HG03135 (cell line): ENCODE data around the gene IL4I1.
A peak's percentile ranks its signal among the peaks of the same experiment; 100 is the strongest.

Source experiments
- ATAC-seq: cut with Tn5 transposase; IDR thresholded peaks from one replicate; pipeline ENCODE4 v1.9.1; 2021; ENCODE audit warnings: mild to moderate bottlenecking, moderate library complexity; ENCODE audit not compliant: unreplicated experiment

The IL4I1 gene

DNA sequence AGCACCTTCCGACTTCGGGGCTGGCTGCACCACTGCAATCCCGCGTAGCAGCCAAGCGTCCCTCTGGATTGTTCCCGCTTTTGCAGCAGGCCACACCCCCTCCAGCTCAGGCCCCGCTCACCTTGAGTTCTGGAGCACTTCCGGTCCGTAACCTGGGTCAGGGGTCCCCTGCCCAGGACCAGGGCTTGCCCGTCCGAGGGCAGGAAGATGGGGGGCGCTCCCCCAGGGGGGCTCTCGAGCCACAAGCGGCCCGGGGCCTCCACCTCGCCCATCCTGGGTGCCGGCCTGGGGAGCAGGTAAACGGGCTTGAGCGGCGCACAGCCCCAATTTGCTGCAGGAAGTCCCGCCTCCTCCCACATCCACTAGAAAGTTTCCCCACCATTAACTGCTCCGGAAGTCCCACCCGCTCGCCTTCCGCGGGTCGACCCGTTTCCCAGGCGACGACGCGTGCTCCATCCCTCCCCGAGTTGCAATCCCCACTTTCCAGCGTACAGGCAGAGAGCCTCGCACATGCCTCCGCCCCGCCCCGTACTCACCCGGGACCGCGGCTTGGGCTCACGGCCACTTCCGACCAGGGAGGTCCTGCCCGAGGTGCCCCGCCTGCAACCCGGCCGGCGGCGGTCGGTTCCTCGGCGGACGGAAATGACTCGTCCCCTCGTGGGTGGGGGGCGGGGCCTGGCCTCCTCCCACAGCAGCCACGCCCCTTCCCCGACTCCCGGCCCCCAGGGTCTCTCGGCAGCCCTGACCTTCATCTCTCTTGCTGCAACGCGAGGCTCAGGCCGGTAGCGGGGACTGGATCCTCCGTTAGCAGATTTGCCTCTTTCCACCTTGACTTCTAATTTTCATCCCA is 29.5 kb downstream of the IL4I1 start, which contains the start of gene PNKP:
Gene PNKP, minus strand, starts transcription at position 644 of the 850 bp plus-strand sequence. Its CDS starts 372 bp downstream, at position 272.
- ATAC-seq = peak; percentile 39

DNA sequence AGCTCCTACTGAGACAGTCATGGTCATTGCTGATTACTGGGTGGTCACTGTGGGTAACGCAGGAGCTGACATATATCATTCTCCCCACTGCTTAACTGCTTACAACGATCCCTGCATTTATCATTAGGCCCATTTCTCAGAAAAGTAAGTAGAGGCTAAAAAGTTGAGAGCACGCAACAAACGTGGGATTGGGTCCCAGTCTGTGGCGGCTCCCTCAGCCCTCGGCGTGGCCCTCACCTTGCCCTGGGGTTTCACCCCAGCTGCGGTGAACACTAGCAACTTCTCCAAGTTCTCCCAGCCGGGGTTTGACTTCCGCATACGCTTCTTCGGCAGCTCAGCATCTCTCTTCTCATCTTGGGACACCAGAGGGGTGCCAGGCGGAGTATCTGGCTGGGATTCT is 31.8 kb downstream of the IL4I1 start:
- ATAC-seq = no peak

DNA sequence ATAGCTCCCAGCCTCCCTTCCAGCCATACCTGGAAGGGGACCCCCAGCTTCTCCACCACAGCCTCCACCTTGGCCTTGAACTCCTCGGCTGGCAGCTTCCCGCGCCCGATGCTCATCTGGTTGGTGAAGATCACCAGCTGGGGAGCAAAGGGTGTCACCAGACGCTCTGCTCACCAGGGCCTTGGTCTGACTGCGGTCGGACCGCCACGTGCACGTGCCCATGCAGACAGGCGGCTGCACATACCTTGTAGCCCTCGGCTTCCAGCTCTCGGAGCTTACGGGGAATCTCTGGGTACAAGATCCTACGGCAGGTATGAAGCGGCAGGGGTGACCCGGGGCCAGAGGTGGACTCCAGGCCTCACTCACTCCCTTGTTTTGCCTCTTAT is 32.8 kb downstream of the IL4I1 start:
- ATAC-seq = no peak

DNA sequence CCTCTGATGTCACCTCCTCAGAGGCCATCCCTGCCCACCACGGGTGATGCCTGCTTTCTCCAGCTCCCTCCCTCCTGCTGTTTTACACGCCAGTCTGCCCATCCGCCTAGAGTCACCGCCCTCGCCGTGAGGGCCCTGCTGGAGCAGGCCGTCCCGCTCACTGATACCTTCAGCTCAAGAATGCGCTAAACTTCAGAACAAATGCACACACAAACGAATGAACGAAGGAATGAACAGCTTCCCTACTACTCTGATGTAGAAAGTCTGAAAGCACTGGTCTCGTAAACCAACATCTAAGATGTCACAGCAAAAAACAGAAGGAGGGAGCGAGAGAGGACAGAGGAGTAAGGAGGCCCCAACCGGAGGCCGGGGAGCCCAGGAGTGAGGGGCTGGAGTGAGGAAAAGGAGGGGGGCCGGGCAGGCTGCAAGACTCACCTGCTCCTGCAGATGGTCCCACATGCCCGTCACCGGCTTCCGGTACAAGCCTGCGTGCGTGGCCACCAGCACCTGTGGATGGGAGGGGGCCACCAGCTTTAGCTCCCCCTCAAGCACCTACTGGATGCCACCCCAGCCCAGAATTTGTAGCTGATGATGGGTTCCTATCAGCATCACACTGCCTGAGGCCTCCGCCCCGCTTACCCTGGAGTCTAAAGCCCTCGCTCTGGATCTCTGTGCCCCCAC is 33.3 kb downstream of the IL4I1 start:
- ATAC-seq = no peak

DNA sequence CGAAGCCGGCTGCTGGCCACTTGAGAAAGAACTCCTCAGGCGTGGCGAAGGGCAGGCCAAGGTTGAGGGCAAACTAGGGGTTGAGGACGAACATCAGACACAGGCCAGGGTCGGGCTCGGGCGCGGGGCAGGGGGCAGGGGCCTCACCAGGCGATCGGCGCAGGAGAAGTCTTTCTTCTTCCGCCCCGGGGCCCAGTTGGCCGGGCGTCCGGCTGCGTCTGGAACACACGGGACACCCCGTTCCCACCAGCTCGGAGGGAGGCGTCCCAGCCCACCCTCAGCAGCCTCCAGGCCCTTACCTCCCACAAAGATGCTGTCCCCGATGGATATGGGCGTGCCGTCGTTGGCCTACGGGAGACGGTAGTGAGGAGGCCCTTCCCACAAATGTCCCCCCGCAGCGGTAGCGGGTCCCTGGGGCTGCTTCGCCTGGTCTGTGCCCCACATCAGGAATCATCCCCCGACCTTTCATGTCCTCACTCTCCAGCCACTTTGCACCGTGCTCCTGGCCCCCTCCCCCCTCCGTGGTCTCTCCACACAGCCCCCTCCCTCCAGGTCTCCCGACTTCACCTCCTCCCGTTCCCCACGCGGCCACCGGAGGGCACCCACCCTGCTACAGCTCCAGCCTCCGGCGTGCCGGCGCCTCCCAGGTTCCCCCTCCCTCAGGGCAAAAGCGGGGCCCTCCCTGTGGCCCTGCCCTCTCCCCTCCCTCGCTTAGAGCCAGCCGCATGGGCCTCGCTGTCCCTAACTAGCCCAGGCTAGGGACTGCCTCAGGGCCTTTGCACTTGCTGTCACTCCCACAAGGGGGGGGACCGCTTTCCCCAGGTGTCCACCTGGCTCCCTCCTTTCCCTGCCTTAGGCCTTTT is 34.1 kb downstream of the IL4I1 start:
- ATAC-seq = no peak

DNA sequence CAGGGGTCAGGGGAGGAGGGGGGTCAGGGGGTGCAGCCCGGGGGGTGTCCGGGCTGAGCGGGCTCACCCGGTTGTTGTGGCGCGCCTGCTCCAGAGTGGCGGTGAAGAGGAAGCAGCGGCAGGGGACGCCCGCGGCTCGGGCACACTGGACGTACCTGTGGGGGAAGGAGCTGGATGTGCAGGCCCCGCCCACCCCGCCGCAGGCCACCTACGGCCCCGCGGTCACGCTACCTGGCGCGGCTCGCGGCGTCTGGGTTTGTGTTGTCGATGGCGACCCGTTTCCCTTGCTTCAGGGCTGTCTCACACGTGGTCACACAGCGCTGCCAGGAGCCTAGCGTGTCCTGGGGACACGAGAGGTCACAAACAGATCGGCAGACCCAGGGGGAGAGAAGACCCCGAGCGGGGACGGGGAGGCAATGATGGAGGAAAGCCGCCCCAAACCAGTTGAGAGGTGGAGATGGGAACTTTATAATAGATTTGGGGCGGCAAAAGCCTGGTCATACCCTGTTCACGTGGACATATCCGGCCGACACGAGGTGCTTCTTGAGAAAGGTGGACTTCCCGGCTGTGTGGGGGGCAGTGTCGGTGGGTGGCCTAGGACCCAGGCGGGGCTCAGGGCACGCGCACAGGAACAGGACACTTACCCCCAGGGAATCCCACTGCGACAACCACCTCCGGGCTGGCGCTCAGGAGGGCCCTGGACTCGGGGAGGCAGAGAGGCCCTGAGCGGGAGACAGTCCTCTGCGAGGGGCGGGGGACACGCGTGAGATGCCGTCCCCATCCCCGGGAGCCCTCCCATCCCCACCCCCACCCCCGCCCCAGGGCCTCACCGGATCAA is 34.9 kb downstream of the IL4I1 start:
- no peak for ATAC-seq

DNA sequence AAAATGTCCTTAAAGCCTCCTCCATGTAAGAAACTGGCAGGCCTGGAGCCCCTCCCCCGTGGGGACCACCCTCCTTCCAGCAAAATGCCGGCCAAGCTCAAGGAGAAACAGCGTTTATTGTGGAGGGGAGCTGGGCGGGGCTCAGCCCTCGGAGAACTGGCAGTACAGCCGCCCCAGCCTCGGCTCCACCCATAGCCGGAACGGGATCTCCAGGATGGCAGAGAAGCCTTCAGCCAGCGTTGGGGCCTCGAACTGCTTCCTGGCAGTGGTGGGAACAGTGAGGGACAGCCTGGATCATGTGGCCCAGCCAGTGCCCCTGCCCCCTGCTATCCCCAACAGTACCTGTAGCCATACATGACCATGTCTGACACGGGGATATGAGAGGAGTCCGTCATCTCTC is 35.6 kb downstream of the IL4I1 start:
- no peak for ATAC-seq

DNA sequence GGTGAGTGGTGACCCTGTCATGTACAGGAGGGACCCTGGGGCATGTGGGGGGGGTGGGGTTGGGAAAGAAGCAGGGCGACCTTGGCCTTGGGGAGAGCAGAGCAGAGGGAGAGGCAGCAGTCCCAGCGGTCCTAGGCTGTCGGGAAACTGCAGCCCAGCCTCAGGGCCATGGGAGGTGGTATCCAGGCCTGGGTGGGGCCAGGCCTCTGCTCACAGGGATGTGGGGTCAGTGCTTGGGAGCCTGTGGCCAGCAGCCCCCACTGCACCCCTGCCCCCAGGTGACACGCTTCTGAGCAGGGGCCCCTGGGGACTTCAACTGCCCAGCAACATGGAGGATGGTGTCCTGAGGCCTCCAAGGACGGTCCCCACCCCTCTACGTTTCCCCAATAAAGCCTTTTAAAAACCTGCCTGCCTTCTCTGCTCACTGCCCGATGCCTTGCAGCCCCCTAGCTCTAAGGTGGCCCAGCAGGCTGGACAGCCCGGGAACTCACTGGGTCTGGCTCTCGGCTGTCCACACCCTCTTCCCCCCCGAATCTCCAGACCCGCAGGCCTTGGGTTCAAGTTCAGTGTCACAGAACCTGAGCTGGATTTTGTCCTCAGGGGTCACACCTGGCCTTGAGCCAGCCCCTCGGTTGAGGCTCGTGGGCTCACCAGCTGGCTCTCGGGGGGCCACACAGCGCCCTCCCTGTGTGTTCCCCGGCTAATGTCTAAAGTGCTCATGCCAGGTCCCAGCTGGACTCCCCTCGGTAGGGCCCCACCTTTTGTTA is 36.2 kb downstream of the IL4I1 start:
- ATAC-seq = no peak

DNA sequence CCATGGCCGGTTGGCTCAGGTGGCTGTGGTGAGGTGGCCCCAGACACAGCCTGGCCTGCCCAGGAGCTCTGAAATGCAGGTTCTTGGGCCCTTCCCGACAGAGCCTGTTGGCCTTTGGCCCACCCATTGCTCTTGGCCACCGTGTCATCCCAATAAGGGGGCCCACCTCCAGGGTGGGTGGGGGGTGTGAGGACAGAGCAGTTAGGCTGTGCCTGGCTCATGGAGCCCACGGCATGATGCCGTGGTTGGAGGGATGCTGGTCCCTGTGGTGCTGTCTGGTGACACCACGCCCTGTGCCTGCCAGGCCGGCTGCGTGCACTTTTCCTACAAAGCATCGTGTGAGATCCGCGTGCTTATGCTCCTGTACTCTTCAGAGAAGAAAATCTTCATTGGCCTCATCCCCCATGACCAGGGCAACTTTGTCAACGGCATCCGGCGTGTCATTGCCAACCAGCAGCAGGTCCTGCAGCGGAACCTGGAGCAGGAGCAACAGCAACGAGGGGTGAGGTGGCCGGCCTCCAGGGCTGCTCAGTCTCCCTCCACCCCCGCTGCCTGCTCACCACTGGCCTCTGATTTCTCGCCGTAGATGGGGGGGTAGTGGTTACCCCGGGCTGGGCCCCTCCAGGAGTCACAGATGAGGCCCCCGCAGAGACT is 36.9 kb downstream of the IL4I1 start:
- ATAC-seq = no peak

DNA sequence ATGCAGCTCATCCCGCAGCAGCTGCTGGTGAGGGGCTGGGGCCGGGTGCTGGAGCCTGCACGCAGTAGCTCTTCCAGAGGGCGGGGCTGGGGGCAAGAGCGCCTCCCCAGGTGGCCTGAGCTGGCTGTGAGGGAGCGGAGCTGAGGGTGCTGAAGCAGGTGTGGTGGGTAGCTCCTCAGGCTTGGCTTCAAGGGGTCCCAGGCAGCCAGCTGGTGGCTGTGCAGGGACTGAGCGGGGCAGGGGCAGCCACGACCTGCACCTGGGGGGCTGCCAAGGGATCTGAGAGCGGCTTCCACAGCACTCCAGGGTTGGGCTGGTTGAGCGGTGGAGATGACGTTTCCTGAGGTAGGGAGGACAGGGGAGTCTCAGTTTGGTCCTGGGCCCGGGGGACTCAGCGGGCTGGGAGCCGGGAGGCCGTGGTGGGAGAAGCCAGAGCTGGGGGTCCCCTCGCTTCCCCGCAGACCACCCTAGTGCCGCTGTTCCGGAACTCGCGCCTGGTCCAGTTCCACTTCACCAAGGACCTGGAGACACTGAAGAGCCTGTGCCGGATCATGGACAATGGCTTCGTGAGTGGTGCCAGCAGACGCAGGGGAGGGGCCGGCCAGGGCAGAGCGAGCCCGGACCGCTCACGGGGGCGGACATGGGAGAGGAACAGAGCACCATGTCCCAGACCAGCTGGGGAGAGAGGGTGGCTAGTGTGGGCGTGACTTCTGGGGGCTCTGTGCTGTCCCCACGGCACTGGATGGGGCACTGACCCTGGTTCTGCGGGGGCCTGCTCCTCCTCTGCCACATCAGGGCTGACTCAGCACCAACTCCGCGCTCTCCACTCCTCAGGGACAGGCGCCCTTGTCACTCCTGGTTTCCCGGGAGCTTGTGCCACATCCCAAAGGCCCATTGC is 38.4 kb downstream of the IL4I1 start:
- no peak for ATAC-seq

DNA sequence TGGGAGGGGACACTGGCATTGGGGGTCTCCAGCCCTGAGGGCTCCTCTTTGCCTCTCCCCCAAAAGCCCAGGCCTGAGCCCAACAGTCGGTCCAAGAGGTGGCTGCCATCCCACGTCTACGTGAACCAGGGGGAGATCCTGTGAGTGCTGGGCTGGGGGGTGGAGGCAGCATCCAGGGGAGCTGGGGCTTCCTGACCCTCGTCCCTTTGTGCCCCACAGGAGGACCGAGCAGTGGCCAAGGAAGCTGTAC is 38.9 kb downstream of the IL4I1 start:
- no peak for ATAC-seq

DNA sequence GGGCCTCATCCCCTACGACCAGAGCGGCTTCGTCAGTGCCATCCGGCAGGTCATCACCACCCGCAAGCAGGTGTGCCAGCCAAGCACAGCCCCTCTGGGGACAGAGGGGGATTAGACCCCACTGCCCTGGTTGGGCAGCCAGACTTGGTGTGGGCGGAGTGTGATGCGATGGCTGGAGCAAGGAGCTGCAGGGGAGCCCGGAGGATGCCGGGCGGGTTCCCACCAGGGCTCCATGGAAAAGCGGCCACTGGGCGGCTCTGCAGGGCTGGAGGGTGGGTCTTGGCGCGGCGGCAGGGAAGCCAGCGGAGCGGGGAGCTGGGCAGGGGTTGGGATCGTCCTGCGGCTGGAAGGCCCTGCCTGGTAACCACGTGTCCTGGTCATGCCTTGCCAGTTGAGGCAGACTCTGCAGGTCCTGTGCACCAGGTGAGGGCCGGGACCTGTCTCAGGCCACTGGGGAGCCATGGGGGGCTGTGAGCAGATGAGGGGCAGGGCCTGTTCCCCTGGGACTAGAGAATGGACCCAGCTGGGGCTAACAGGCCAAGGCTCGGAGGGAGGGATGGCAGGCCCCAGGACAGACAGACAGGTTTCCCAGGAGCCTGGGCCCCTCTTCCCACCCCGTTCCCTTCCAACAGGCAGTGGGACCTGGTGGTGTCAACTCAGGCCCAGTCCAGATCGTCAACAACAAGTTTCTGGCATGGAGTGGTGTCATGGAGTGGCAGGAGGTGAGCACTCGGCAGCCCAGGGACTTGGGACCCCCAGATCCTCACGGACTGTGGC is 39.4 kb downstream of the IL4I1 start:
- ATAC-seq = no peak

DNA sequence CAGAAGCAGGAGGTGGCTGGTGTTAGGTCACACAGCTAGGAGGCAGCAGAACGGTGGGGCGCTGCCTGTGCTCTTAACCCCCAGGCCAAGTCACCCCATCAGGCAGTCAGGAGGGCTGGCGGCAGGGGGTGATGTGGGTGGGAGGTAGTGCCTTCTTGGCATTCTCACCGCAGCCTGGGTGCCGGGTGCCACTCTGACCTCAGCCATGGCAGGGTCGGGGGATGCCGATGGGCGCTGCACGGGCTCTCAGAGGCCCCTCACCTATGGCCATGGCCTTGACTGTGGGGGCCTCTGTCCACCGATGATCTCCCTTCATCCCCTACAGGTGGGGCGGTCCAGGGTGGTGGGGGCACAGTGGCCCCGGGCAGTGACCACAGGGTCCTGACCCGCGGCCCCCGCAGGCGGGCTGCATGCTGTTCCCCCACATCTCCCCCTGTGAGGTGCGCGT is 40.1 kb downstream of the IL4I1 start:
- no peak for ATAC-seq

DNA sequence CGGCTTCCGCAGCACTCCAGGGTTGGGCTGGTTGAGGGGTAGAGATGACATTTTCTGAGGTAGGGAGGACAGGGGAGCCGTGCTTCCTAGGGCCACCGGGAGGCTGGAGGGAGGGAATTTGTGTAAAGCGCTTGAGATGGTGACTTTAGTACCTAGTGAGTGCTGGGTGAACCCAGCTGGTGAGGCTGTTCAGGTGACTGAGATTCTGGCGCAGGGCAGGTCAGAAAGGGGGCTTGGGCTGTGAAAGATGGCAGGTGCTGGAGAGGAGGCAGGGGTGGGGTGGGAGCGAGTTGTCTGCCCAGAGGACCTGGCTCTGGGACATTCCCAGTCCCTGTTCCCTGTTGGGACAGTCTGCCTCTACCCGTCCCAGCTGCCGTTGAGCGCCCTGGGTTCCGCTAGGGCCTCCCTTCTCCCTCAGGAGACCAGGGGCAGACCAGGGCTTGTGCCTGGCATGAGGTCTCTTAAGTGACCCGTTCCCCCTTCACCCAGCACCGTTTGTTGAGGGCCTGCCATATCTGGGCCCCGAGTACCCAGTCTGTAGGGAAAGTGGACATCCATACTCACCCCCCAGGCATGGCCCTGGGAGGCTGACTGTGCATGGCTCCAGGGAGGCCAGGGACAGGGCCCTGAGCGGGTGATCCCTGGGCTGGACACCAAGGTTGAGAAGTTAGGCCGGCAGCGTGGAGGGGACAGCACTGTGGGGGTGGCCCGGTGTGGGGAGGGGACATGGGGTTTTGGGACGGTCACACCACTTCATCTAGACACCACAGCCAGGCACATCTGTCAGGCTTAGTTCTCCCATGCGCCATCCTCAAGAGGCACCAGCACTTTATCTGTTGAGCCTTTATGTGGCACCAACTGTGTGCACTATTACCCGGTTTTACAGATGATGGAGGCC is 40.8 kb downstream of the IL4I1 start:
- no peak for ATAC-seq

DNA sequence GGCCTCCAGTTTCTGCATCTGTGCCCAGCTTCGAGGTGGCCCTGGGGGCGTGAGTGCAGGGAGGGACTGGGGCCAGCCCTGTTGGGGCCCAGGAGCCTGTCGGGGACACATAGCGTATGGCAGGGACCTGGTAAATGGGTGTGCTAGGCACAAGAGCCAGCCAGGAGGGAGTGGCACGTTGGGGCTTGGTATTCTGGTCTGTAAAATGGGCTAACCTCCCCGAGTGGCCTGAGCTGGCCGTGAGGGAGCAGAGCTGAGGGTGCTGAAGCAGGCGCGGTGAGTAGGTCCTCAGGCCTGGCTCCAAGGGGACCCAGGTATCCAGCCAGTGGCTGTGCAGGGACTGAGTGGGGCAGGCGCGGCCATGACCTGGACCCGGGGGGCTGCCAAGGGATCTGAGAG is 41.4 kb downstream of the IL4I1 start:
- ATAC-seq = no peak

DNA sequence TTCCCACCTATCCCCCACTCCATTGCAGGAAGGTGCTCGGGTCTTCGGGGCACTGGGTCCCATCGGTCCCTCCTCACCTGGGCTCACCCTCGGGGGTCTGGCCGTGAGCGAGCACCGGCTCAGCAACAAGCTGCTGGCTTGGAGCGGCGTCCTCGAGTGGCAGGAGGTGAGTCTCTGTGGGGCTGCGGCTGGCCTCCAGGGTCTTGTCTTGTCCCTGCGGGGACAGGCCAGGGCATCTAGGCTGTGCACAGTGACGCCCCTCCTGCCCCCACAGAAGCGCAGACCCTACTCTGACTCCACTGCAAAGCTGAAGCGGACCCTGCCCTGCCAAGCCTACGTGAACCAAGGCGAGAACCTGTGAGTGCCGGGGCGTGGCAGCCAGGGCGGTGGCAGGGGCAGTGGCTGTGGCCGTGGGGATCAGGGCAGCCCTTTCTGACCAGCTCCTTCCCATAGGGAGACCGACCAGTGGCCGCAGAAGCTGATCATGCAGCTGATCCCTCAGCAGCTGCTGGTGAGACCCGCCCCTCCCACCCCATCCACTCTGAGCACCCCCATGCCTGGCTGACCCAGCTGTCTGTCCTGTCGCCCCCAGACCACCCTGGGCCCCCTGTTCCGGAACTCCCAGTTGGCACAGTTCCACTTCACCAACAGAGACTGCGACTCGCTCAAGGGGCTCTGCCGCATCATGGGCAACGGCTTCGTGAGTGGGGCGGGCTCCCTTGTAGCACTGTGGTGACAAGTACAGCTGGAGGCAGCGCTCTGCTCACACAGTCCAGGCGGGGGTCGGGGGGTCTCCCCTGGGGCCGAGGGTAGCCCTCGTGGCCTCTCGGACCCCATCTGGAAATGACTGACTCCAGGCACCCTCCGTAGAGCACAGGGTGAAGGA is 42.1 kb downstream of the IL4I1 start:
- ATAC-seq = no peak
